Activated CD4-positive, alpha-beta T cell treated with anti-CD3 and anti-CD28 coated beads for 1 hour (primary cell): ENCODE results near the gene TMEM218.

ENCODE experiments used
- DNase-seq: peaks from one replicate; pipeline ENCODE4 v3.0.0-alpha.2; 2020

Gene TMEM218

DNA sequence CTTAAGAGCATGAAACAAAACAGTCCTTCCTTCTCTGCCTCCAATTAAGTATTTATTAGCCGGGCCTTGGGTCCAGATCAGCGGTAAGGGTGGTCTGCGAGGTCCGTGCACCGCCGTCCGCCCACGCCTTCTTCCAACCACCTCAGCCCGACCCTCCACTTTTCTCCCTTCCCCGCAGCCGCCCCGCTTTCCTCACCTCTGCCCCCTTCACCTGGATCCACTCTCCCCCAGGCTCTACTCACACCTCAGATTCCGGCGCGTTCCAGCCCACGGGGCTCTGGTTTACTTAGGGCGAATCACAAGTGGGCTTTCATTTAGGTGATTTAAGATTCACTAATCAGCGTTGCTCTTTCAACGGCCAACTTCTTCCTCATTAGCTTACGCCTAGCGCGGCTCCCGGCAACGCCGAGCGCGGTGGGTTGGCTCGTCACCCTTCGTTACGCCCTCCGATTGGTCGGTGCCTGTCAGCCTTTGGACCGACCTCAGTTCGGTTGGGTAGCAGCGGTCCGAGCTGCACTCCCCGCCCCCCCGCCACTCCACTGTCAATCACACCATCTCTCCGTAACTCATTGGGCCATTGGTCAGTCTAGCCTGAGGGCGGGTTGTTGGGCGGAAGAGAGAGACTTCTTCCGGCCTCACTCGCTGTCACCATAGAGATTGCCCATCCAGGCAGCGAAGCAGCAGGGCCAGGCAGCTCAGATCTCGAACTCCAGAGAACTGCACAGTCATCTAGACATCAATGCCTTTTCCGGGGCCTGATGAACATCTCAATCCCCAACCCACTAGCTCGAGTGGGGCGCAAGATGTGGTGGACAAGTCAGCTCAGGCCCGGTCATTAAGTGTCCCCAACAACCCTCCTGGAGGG lies at the start of gene TMEM218:
Gene TMEM218 (minus strand): TSS at position 284 of the 865 bp plus-strand sequence. CDS start 9,385 bp downstream, outside the sequence.
- DNase-seq = peak; percentile 92

DNA sequence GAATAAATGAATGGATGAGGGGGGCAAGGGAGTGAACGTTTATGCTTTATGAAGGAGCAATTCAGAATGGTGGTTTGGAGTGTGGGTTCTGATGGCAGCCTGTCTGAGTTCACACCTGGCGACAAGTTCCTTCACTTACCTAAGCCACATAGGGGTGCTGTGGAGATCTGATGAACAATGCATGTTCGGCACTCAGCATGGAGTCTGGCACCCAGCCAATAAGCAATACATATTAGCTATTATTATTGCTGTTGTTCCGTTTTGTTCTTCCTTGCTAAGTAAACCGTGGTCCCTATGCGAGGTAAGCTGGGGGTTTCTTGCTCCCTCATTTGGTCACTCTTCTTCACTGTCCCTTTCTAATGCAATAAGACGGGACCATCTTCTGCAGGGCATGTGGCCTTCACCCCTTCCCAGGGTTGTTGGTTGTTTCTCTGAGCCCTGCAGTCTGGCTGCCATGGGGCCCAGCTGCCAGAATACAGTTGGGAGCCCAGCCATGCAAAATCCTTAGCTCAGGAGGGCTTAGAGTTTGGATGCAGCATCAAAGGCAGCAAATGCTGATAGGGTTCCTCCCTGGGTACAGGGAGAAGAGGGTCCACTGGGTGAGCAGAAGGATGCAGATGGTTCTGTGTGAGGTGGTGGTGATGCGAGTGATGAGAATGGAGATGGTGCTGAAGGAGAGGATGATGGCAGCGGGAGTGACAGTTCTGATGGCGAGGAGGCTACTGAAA lies 46.7 kb upstream of the TMEM218 start:
- DNase-seq = no peak

DNA sequence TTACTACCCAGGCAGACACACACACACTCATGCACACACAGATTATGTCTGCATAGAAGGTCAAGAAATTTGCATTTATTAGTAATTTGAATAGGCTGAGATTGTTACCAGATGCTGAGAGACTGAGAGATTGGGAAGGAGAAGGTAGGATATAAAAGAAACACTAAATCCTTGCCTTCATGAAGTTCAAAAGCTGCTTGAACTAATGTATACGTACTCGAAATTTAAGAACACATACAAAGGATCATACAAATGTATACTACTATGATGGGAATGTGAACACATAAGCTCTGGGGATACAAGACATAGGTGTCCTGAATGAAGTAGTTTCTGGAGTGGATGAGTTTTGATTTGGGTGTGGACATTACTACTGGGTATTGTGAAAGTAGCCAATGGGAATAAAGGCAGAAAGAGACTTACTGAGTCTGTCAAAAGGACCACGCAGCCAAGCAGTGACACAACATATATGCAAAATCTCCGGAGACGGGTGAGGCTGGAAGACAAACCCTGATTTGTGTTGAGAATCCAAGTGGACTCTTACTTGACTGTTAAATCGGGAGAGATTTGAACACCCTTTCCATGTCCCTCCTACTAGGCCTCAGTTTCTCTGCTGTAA lies 45.8 kb upstream of the TMEM218 start:
- DNase-seq = no peak

DNA sequence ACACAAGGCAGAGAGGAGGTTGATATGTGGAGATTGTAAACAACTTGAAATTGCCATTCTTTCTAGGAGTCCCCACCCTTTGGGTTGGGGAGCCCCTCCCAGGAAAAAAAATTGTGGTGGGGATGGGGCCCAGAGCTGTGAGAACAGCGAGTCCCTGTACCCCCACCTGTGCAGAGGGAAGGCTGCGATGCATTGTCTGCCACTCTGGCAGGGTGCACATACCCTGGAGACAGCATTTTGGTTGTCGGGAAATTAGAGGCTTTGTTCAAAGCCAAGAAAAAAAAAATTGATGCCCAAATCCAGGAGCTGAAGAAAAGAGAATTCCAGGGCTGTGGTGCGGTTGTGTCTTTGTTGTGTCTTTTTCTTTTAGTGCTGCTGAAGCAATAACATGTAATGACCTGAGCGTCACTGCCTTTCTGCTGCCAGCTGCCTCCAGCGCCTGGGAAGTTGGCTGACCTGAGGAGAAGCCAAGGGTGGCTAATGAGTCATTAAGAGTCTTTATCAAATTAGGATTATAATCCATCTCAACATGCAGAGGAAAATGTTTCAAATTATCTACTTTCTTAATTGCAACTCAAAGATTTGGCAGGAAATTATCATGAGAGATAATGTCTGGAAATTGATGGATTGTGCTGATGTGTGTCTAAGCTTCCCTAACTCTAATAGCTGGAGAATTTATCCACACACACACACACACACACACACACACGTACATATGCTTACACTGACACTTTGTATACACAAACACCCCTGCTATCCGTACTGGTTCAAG lies 45.1 kb upstream of the TMEM218 start:
- no peak for DNase-seq

DNA sequence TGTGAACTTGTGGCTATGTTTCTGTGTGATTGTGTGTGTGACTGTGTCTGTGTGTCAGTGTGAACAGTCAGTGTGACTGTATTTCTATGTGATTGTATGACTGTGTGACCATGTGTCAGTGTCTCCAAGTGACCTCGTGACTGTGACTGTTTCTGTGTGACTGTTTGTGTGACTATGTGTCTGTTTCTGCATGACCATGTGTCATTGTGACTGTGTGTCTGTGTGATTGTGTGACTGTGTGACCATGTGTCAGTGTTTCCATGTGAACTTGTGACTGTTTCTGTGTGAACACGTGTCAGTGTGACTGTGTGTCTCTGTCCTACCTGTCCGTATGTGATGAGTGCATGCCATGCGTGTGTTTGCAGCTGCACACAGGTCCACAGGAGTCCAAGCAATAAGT lies 44.3 kb upstream of the TMEM218 start:
- no peak for DNase-seq

DNA sequence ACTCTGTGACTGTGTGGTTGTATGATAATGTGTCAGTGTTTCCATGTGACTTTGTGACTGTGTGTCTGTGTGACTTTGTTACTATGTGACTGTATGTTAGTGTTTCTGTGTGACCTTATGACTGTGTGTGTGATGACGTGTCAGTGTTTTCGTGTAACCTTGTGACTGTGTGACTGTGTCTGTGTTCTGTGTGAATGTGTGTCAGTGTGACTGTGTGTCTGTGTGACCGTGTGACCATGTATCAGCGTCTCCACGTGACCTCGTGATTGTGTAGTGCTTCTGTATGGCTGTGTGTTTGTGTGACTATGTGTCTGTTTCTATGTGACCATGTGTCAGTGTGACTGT lies 43.6 kb upstream of the TMEM218 start:
- DNase-seq = no peak

DNA sequence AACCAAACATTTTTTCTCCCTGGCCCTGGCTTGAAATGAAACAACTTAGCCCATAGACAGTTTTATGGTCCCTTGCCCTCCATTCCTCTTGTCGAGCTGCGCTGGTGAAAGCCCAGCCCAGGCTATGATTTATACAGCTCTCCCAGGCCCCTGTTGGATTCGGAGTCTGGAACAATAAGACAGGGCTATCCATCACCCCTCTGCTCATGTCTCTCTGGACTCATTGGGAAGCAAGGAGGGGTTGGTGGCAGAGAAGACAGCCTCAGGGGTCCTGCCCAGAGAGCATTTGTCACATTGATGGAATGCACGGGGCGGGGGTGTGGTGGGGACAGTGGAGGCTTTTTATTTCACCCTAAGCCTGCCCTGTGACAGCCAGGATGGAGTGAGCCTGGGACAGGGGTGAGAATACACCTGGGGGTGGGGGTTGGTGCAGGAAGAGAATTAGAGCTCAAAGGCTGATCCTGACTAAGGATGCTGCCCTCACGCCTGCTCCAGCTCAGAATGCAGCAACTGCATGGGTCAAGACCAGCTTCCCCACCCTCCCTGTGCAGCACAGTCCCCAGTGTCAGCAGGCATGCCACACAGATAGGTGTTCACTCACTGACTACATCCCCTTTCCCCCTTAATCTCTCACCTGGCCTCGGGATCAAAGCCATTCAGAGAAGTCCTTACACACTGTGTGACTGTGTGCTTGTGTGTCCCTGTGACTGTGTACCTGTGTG lies 43.1 kb upstream of the TMEM218 start:
- DNase-seq = no peak

DNA sequence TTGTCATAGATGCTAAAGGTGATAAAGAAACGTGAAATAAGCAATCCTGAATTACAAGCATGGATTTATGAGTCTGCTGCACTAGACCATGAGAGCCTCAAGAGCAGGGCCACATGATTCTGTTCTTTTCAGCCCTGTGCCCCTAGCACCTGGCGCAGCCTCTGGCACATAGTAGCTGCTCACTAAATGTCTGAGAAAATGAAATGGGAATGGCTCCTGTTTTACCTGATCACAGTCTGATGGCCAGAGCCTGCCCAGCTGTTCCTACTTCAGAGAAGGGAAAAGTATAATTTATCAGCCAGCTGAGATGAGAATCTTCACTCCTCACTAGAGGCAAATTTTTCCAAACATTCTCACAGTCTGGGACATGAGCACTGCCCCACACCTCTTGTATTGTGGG lies 42.4 kb upstream of the TMEM218 start:
- DNase-seq = no peak

DNA sequence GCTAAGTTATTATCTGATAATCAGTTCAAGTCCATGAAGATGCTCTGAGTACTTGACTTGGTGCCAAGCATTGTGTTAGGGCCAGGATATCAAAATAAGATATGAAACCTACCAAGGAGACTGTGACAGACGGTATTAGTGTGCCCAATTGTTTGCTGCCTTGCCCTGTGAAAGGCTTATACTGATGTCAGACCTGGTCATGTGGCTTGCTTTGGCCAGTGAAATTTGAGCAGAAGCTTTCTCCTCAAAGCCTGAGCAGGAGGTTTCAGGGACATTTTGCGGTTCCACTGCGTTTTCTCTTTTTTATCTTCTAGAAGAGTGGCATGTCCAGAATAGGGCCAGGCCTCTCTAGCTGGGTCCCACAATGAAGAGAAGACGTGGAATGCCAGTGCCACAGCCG lies 37.3 kb upstream of the TMEM218 start:
- no peak for DNase-seq

DNA sequence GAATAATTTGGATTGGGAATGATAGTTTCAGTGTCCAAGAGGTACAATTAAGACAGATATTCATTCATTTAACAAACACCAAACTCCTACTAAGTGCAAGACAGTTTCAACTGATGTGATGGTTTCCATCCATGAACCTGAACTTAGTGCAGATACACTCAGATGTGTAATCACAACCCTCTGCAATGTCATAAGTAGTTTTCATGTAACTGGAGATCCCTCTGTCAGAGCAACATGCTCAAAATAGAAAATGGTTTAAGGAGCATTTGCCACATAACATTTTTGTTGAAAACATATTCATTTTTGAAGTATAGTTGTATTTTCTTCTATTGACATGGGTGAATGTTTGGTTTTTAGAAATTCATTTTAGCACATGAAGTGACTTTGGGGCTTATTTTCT lies 36.6 kb upstream of the TMEM218 start:
- DNase-seq = no peak

DNA sequence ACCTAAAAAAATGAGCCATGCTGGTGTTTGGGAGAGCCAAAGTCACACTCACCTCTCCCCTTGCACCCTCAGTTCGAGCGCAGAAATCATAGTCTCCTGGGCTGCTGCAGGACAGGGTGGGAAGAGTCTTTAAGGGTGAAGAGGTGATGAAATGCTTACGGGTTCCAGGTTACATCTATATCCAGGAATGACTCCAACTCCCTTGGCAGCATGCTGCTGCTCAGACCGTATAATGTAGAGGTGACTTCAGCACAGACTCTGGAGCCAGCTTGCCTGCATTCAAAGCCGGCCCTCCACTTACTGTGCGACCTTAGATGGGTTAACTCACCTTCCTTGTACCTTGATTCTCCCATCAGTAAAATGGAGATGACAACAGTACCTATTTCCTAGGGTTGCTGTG lies 35.9 kb upstream of the TMEM218 start:
- DNase-seq = no peak

DNA sequence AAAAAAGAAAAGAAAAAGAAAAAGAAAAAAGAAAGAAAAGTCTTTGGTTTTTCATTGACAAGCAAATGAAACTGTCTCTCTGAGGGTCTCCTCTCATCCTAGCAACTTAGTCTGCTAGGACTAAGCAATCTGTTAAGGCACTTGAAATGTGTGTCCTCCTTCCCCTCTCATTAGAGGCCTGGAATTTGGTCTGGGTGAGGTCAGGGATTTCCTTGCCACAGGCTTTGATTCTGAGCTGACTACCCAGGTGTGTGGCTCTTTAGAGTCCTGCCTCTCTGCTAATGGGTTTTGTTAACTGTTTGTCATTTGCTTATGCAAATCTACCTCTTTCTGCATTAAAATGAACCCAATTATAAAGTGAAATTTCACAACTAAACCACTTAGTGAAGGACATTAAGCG lies 34.8 kb upstream of the TMEM218 start:
- DNase-seq = no peak

DNA sequence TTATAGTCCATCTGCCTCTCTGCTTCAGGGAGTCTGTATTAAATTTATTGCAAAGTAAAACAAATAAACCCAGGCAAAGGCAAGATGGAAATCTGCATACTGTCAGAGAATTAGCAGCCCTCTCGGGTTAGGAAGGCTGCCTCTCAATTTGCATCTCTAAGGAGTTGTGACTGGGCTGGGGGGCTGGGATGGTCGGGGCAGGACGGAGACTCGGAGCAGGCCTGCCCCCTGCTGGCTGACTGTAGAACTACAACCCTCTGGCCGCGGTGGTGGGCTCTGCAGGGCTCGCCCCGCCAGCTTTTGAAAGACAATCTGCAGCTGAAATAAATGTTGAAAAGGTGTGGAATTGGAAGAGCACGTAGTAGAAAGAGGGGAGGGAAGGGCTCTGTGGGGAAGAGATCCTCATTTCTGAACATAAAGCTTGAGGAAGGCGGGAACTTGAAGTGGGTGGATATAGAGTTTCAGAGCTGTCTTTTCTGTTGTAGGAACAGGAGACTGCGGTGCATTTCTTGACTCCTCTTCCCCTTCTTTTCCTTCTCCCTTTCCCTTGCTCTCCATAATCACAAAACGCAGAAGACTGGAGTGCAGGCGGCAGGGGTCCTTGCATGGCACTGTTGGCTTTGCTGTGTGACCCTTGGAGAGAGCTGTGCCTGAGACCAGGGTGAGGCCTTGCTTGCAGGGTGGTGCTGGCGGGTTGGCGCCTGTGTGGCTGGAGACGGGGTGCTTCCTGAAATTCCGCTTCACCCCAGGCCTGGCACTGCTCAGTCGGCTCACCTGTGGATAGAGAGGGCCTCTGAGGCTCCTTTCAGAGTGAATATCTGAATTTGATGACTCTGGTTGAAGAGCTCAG lies 30.5 kb upstream of the TMEM218 start:
- peak; percentile 42 for DNase-seq

DNA sequence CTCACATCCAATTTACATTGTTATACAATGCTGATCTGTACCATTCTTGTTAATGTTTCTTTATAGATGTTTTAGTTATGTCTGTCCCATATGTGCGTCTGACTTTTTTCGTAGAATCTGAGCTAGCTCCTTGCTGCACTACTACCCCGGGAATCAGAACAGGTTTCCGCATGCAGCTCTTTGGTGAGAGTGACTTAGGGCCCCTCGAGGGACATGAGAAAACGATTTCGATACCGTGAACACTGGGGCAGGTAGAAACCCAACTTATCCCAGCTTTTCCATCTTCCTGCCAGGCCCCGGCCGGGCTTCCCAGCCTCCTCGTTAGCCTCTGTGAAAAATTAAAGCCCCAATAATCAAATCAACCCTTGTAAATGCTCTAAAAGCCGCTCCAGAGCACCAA lies 29.8 kb upstream of the TMEM218 start:
- DNase-seq = no peak

DNA sequence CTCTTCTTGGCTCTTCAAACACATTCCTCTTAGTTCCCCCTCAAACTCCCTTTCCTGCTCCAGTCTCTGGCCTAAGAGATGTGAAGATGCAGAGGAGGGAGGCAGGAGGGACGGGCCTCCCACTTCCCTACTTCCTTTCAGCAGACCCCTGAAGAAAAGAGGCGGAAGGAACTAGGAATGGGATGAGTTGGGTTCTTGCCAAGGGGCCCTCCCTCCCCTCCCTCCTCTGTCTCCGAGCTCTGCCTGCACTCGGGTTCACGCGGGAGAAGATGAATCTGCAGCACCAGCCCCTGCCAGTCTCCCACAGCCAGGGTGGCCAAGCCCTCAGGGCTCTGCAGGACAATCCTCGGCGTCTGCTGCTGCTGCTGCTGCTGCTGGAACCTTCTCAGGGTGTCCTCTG lies 28.8 kb upstream of the TMEM218 start:
- no peak for DNase-seq

DNA sequence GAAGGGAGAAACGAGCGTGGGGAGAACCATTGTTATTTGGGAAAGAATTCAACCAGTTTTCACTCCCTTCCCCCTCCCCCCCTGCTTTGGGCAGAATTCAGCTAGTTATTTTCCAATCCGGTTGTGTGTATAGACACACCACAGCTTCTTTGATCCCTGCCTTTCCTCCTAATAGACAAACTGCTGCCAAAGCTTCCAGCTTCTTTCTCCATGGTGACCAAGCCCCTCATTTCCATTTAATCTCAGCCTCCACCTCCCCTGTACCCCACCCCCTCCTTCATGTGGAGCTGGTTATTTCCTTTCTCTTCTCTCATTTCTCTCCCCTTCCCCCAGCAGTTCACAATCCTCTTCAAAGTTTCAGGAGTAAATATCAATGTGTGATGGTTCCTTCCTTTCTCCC lies 28.4 kb upstream of the TMEM218 start:
- DNase-seq = no peak

DNA sequence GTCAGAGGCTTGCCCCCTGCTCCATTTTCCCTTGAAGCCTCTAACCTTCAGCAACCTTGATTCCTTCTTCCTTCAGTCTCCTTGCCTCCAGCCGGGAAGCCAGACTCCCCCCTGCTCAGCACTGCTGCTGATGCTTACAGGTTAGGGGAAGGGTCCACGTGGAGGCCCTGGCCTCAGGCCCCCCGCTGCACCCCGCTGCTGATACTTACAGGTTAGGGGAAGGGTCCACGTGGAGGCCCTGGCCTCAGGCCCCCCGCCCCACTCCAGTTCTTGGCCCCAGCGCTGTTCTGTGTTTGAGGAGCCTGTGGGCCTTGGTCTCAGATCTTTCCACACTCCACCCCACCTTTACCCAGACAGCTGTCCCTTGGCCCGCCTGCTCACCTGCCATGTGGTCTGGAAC lies 27.5 kb upstream of the TMEM218 start:
- DNase-seq = no peak

DNA sequence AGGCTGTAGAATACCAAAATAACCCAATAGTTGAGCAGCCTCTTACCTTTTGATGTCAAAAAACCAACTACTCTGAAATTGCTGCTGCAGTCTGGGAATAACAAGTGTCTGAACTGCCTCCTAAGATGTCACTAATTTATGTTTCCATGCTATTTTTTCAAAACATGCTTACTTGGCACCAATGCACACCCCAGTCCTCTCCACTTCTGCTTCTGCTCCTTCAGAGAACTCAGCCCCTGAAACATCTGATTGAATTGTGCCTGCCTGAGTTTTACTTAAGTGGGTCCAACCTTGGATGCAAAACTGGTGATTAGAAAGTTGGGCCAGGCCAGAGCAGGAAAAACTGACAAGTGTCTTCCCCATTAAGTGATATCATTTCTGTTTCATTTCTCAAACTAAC lies 24.6 kb upstream of the TMEM218 start:
- DNase-seq = no peak

DNA sequence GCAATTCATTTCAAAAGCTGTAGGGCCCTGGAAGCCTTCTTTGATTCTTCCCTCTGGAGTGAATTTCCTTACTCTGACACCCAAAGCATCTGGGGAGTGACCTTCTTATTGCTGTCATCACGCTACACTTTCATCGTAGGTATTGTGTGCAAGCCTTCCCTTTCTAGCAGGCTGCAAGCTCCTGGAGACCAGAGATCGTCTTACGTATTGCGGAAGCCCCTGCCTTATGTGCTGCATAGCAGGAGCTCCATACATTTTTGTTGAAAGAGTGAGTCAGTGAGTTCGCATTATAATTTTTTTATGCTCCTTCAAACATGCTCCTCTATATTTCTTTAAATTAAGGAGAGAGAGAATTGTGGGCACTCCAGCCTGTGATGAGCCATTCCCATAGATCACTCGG lies 21.2 kb upstream of the TMEM218 start:
- DNase-seq = no peak

DNA sequence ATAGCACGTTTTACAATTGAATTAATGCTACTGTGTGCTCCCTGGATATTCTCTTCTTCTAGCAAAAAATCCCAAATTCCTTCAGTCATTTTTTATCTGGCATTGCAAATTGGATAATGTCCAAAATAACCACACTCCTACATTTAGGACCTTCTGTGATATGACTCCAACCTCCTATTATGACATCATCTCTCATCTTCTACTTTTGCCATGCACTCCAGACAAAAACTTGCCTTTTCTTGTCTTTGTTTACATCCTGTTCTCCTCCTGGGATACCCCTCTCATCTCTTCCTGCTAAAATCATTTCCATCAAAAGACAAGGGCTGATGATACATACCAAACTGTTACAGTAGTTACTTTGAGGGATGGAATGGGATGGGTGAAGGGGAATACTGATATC lies 20.6 kb upstream of the TMEM218 start:
- no peak for DNase-seq

DNA sequence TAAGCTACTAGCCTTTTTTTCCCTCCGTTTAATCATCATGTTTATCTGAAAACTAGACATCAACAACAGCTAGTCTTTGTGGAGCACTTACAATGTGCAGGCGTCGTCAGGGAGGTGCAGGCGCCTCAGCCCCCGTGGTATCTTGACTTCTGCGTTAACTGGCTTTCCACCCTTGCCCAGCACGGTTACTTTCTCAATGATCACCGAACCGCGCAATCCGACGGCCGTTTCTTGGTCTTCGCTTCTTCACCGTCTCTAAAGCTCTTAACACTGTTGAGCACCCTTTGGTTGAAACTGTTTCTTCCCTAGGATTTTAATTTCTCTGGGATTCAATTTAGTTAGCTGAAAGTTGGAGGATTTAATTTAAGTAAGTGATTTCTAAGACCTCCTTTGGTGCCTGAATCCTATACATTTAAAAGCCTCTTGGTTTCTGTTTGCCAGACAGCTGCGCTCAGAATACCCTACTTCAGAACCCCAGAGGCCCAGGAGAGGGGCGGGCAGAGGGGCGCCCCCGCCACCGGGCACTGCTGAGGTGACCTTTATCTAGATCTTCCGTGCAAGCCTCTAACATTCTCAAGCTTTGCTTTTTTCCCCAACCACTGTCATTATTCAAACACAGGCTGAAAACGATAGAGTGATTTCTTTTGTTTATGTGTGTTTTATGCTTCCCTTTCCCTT lies 18.0 kb upstream of the TMEM218 start:
- DNase-seq = no peak
